K562 (cell line): ENCODE measurements around the gene MYH11.

ENCODE experiments used
- BRD9 ChIP-seq: fragments of 450-650 bp; IDR thresholded peaks from 2 replicates; pipeline ENCODE4 v1.6.1; 2018; ENCODE audit warnings: low read depth; ENCODE audit not compliant: partially characterized antibody
- FOXK2 ChIP-seq, 2 experiments: fragments of 450-650 bp; IDR thresholded peaks in 1 of 2; conservative IDR thresholded peaks in 1 of 2; 2 replicates each; pipeline ENCODE4 v1.6.1; 2016; ENCODE audit warnings: low read depth in 2 of 2, mild to moderate bottlenecking in 1 of 2
- KDM1A ChIP-seq, 2 experiments: fragments of 450-650 bp; IDR thresholded peaks; 2 replicates each; pipeline ENCODE4 v1.6.1; 2016; ENCODE audit warnings: mild to moderate bottlenecking in 2 of 2
- POLR2AphosphoS5 ChIP-seq: IDR thresholded peaks from 2 replicates; pipeline ENCODE4 v1.6.1; 2011; ENCODE audit warnings: mild to moderate bottlenecking, low read depth, low read length, moderate library complexity; ENCODE audit not compliant: control insufficient read depth, insufficient read depth
- TAF15 ChIP-seq: fragments of 200-400 bp; formaldehyde crosslinking; IDR thresholded peaks from 2 replicates; pipeline ENCODE4 v1.6.1; 2017; ENCODE audit warnings: mild to moderate bottlenecking, low read depth, low read length, moderate library complexity
- TSHZ1 ChIP-seq: fragments of 250-450 bp; sonication (Bioruptor Pico); IDR thresholded peaks from 2 replicates; pipeline ENCODE4 v1.4.0; 2020; ENCODE audit warnings: mild to moderate bottlenecking, moderate library complexity
- ZNF124 ChIP-seq: sonication (generic); formaldehyde crosslinking; IDR thresholded peaks from 2 replicates; pipeline ENCODE4 v1.8.1; 2022; ENCODE audit warnings: missing genetic modification reagents
- ZNF224 ChIP-seq: sonication (generic); formaldehyde crosslinking; IDR thresholded peaks from 2 replicates; pipeline ENCODE4 v1.8.0; 2022; ENCODE audit warnings: mild to moderate bottlenecking, missing genetic modification reagents
- ZNF431 ChIP-seq: sonication (generic); formaldehyde crosslinking; IDR thresholded peaks from 2 replicates; pipeline ENCODE4 v1.8.0; 2022; ENCODE audit warnings: mild to moderate bottlenecking, missing genetic modification reagents

GRCh38 chr16:15792563-15792971 lies 64.3 kb downstream of the MYH11 start:
- TF ChIP-seq TAF15 (no peak), FOXK2 (conservative IDR thresholded peaks at IDR 0.05 in 1 of 2, IDR thresholded peaks at IDR 0.05 in 1 of 2; ENCODE audit: low read depth in 2 of 2) (peak; percentile 59 to 60; a peak in 3 of 4 replicates), KDM1A (IDR thresholded peaks at IDR 0.05) (no peak), POLR2AphosphoS5 (no peak), BRD9 (no peak), ZNF224 (no peak), ZNF431 (CRISPR knock-in tag) (no peak), TSHZ1 (CRISPR knock-in tag) (no peak), ZNF124 (no peak)
